ENCODE data around the gene ZXDA. TPM values are rescaled to one million over a fixed set of nuclear protein-coding genes. Genes with fewer than 3 reads are reported as not detected.
A peak's percentile ranks its signal among the peaks of the same experiment; 100 is the strongest.

ZXDA gene
- total and polyA plus RNA-seq, 12 donors = 0.66 to 5.1 (median 4.0) TPM

GRCh38 chrX:57932266-57932665 lies 22.0 kb upstream of the ZXDA start:
- TF ChIP-seq CTCF (IDR thresholded peaks at IDR 0.05) = no peak
- peaks cover 0 to 6% (median 0%) of the 10 kb centered on the region in 7 donors for H3K27me3 ChIP-seq
- ATAC-seq (no peak), DNase-seq (no peak)
- 33 to 39% methylated on average over 2 of the region's 2 CpGs for WGBS, 2 donors
- H3K9me3 ChIP-seq = no peaks in the 10 kb centered on the region
- intact Hi-C loops (cut with DNase I) = loop anchor here in 2 of 10 donors (5.0 to 10.0 kb wide), 2 partner anchors 93 to 110 kb away; no protein-coding TSS in a partner anchor
- H3K27ac ChIP-seq = no peak overlapping the region
- no peaks in the 10 kb centered on the region for H3K36me3 ChIP-seq
- H3K4me3 ChIP-seq = no peak overlapping the region
- H3K4me1 ChIP-seq = no peaks in the 10 kb centered on the region

- peaks cover 0 to 6% (median 0%) of the 10 kb centered on the region in 7 donors for H3K27me3 ChIP-seq
- no peaks in the 10 kb centered on the region for H3K4me1 ChIP-seq
- ATAC-seq (no peak), DNase-seq (no peak)
- H3K4me3 ChIP-seq = no peak overlapping the region
- no peaks in the 10 kb centered on the region for H3K9me3 ChIP-seq
- no peak for TF ChIP-seq CTCF (IDR thresholded peaks at IDR 0.05)
- intact Hi-C loops (cut with DNase I) = loop anchor here in 2 of 10 donors (5.0 to 10.0 kb wide), 2 partner anchors 95 to 108 kb away; no protein-coding TSS in a partner anchor
- H3K27ac ChIP-seq = no peak overlapping the region
- H3K36me3 ChIP-seq = no peaks in the 10 kb centered on the region
- 51 to 54% methylated on average over 3 of the region's 3 CpGs for whole genome bisulfite sequencing, 2 donors
Observed at GRCh38 chrX:57930051-57930450, 19.8 kb upstream of the ZXDA start.

- ATAC-seq (peak in 3 of 8 donors; percentile 42 to 61 (median 43)), DNase-seq (no peak)
- H3K9me3 ChIP-seq = no peaks in the 10 kb centered on the region
- intact Hi-C loops (cut with DNase I) = loop anchor here in 5 of 10 donors (2.0 to 10.0 kb wide), 4 partner anchors 107 to 355 kb away; no protein-coding TSS in a partner anchor
- peaks cover 0 to 6% (median 0%) of the 10 kb centered on the region in 7 donors for H3K27me3 ChIP-seq
- no peak overlapping the region for H3K4me3 ChIP-seq
- no peaks in the 10 kb centered on the region for H3K36me3 ChIP-seq
- no peak overlapping the region for H3K27ac ChIP-seq
- no peaks in the 10 kb centered on the region for H3K4me1 ChIP-seq
- TF ChIP-seq CTCF (IDR thresholded peaks at IDR 0.05) = peak; percentile 12 to 61 (median 48)
Observed at GRCh38 chrX:57929373-57929772, 19.1 kb upstream of the ZXDA start.

- no peak for TF ChIP-seq CTCF (IDR thresholded peaks at IDR 0.05)
- Histone ChIP-seq H3K4me1 (no peaks in the 10 kb centered on the region), H3K9me3 (no peaks in the 10 kb centered on the region), H3K36me3 (no peaks in the 10 kb centered on the region), H3K4me3 (no peak overlapping the region), H3K27me3 (peaks cover 0 to 6% (median 0%) of the 10 kb centered on the region in 7 donors), H3K27ac (no peak overlapping the region)
- ATAC-seq (no peak), DNase-seq (no peak)
- intact Hi-C loops (cut with DNase I) = loop anchor here in 4 of 10 donors (5.0 to 10.0 kb wide), 3 partner anchors 104 to 351 kb away; no protein-coding TSS in a partner anchor
- 68 to 71% methylated on average over 2 of the region's 2 CpGs for WGBS, 2 donors
Observed at GRCh38 chrX:57925806-57926205, 15.5 kb upstream of the ZXDA start.

All from heart right ventricle (tissue), 16 donors.